Loucy (cell line): ENCODE data around the gene ITPKB.

Experiments
- CTCF ChIP-seq: fragments of 200-600 bp; sonication (generic); conservative IDR thresholded peaks from 2 replicates; pipeline ENCODE4 v1.5.1; 2014; ENCODE audit warnings: mild to moderate bottlenecking, antibody characterized with exemption, low read length
- EZH2phosphoT487 ChIP-seq: fragments of 200-600 bp; IDR thresholded peaks from 2 replicates; pipeline ENCODE4 v1.6.1; 2018; ENCODE audit warnings: antibody characterized with exemption, mild to moderate bottlenecking, moderate library complexity, borderline replicate concordance

DNA sequence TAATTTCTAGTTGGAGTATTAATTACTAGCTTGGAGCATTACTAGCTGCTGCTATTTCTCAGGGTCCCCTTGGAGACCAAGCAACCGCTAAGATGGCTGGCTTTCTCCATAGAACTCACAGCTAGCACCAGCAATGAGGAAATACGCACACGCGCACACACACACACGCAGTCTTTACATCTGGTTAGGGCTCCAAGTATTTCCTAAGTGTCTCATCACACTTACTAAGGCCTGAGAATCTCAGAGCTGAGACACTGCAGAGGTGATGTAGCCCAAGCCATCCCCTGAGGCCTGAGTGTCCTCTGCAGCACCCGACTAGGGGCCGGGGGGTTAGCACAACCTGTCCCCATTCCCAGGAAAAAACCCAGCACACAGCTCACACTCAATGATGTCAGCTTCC, 42.5 kb downstream of the ITPKB start:
- no peak for TF ChIP-seq CTCF
- TF ChIP-seq EZH2phosphoT487: no peak
